ENCODE results near the gene ADGRL3. TPM values are rescaled to one million over a fixed set of nuclear protein-coding genes. Genes with fewer than 3 reads are reported as not detected.

Gene ADGRL3
- total and polyA plus RNA-seq, 2 donors (not counting 1 experiment from before 2014, with no cell fraction given): not detected

- Histone ChIP-seq H3K9me3 (ENCODE audit: control extremely low read depth in 1 of 3, control insufficient read depth in 2 of 3, insufficient read depth in 1 of 3, low read length in 2 of 3) (peaks cover 0 to 22% (median 0%) of the 10 kb centered on the region in 3 donors), H3K4me2 (replicated peaks; ENCODE audit: low read depth, low read length, poor library complexity, severe bottlenecking) (no peak overlapping the region), H3K36me3 (replicated peaks in 1 of 2; ENCODE audit: control extremely low read depth in 1 of 2, control insufficient read depth in 1 of 2, extremely low read depth in 1 of 2, insufficient read depth in 2 of 2, low read length in 1 of 2) (no peaks in the 10 kb centered on the region), H3K4me1 (ENCODE audit: control insufficient read depth in 2 of 2, insufficient read depth in 2 of 2, low read length in 2 of 2) (no peaks in the 10 kb centered on the region), H3K79me2 (ENCODE audit: control insufficient read depth, insufficient read depth, low read length) (no peaks in the 10 kb centered on the region), H3K27ac (ENCODE audit: low read length in 2 of 2) (no peak overlapping the region), H3K4me3 (ENCODE audit: control extremely low read depth in 1 of 5, extremely low read depth in 1 of 5, insufficient read depth in 1 of 5, low read depth in 2 of 5, low read length in 4 of 5) (no peak overlapping the region), H3K27me3 (replicated peaks in 1 of 4; ENCODE audit: control extremely low read depth in 1 of 4, control insufficient read depth in 3 of 4, insufficient read depth in 4 of 4, low read length in 3 of 4) (no peaks in the 10 kb centered on the region), H3K9ac (ENCODE audit: low read length) (no peak overlapping the region), H4K20me1 (ENCODE audit: control insufficient read depth, insufficient read depth, low read length, poor library complexity, severe bottlenecking) (no peaks in the 10 kb centered on the region), H2AFZ (ENCODE audit: insufficient read depth, low read depth, low read length, poor library complexity, severe bottlenecking) (no peak overlapping the region)
- ChIA-PET CTCF (no interaction called here), POLR2A (no interaction called here)
- DNase-seq: no peak
- no peak overlapping the region for H3K4me3 Mint-ChIP-seq
- H3K27ac Mint-ChIP-seq: no peak overlapping the region
- no peak for ATAC-seq (ENCODE audit: low read depth)
- TF ChIP-seq EZH2 (IDR thresholded peaks at IDR 0.05; ENCODE audit: borderline replicate concordance, insufficient read depth, low read depth, low read length, poor library complexity, severe bottlenecking) (no peak), CTCF (IDR thresholded peaks at IDR 0.05) (no peak)
- intact Hi-C loops (cut with micrococcal nuclease): no loop called here
- H3K27me3 Mint-ChIP-seq: no peaks in the 10 kb centered on the region
- peaks cover 2% of the 10 kb centered on the region for H3K9me3 Mint-ChIP-seq (ENCODE audit: insufficient read depth)
- WGBS (ENCODE audit: insufficient coverage): 88% methylated on average over 5 of the region's 7 CpGs
- no peaks in the 10 kb centered on the region for H3K4me1 Mint-ChIP-seq
Observed at GRCh38 chr4:61661960-61662359, 461.8 kb downstream of the ADGRL3 start.

GRCh38 chr4:61662362-61662761, 462.2 kb downstream of the ADGRL3 start:
- DNase-seq: no peak
- no peak overlapping the region for H3K4me2 ChIP-seq (replicated peaks; ENCODE audit: low read depth, low read length, poor library complexity, severe bottlenecking)
- no peak overlapping the region for H2AFZ ChIP-seq (ENCODE audit: insufficient read depth, low read depth, low read length, poor library complexity, severe bottlenecking)
- no peaks in the 10 kb centered on the region for H3K27me3 Mint-ChIP-seq
- no peaks in the 10 kb centered on the region for H3K4me1 ChIP-seq (ENCODE audit: control insufficient read depth in 2 of 2, insufficient read depth in 2 of 2, low read length in 2 of 2)
- H3K36me3 ChIP-seq (replicated peaks in 1 of 2; ENCODE audit: control extremely low read depth in 1 of 2, control insufficient read depth in 1 of 2, extremely low read depth in 1 of 2, insufficient read depth in 2 of 2, low read length in 1 of 2): no peaks in the 10 kb centered on the region
- no peak for ATAC-seq (ENCODE audit: low read depth)
- H3K79me2 ChIP-seq (ENCODE audit: control insufficient read depth, insufficient read depth, low read length): no peaks in the 10 kb centered on the region
- intact Hi-C loops (cut with micrococcal nuclease): no loop called here
- H3K9me3 Mint-ChIP-seq (ENCODE audit: insufficient read depth): peaks cover 2% of the 10 kb centered on the region
- no peaks in the 10 kb centered on the region for H3K27me3 ChIP-seq (replicated peaks in 1 of 4; ENCODE audit: control extremely low read depth in 1 of 4, control insufficient read depth in 3 of 4, insufficient read depth in 4 of 4, low read length in 3 of 4)
- no peaks in the 10 kb centered on the region for H4K20me1 ChIP-seq (ENCODE audit: control insufficient read depth, insufficient read depth, low read length, poor library complexity, severe bottlenecking)
- no peaks in the 10 kb centered on the region for H3K4me1 Mint-ChIP-seq
- POLR2A ChIA-PET: no interaction called here
- H3K9ac ChIP-seq (ENCODE audit: low read length): no peak overlapping the region
- H3K9me3 ChIP-seq (ENCODE audit: control extremely low read depth in 1 of 3, control insufficient read depth in 2 of 3, insufficient read depth in 1 of 3, low read length in 2 of 3): peaks cover 0 to 22% (median 0%) of the 10 kb centered on the region in 3 donors
- WGBS (ENCODE audit: insufficient coverage): 100% methylated on average over 5 of the region's 5 CpGs
- H3K27ac ChIP-seq (ENCODE audit: low read length in 2 of 2): no peak overlapping the region
- no peak overlapping the region for H3K4me3 ChIP-seq (ENCODE audit: control extremely low read depth in 1 of 5, extremely low read depth in 1 of 5, insufficient read depth in 1 of 5, low read depth in 2 of 5, low read length in 4 of 5)
- no peak overlapping the region for H3K27ac Mint-ChIP-seq
- TF ChIP-seq EZH2 (IDR thresholded peaks at IDR 0.05; ENCODE audit: borderline replicate concordance, insufficient read depth, low read depth, low read length, poor library complexity, severe bottlenecking): no peak
- CTCF ChIA-PET: no interaction called here
- H3K4me3 Mint-ChIP-seq: no peak overlapping the region

Measured in B cell (primary cell).